Astrocyte of the cerebellum (primary cell): Measurements from ENCODE around the gene DUOXA1.

Experiments used
- DNase-seq: peaks from one replicate; pipeline ENCODE4 v3.0.0-alpha.2; 2011; ENCODE audit warnings: low read depth
- H3K4me3 ChIP-seq: 2 replicates; pipeline ENCODE4 v1.5.1; 2011; ENCODE audit warnings: mild to moderate bottlenecking, low read depth, low read length, moderate library complexity
- in situ Hi-C: cut with HindIII; loops from 2 replicates; pipeline ENCODE4 v1.10.0; 2017; ENCODE audit warnings: low sequenced_read_pairs
- TF ChIP-seq, protein P1 (sequence below): IDR thresholded peaks from 2 replicates; pipeline ENCODE4 v1.5.1; 2012; ENCODE audit warnings: low read length, low read depth, moderate library complexity, mild to moderate bottlenecking; ENCODE audit errors: missing control alignments

Gene DUOXA1

DNA sequence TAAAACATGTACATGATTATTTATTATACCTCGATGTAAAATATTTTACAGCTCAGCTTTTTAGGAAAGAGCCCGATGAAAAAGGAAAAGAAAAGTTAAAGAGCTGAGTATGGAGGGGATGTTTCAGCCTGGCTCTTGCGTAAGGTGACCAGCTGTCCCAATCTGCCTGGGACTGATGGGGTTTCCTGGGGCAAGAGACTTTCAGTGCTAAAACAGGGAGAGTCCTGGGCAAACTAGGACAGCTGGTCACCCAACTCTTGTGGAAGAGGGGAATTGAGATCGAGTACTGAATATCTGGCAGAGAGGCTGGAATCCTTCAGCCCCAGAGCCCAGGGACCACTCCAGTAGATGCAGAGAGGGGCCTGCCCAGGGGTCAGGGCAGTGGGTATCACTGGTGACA lies 36.7 kb downstream of the DUOXA1 start:
- H3K4me3 ChIP-seq, result no peak overlapping the region
- TF ChIP-seq, protein P1, sequence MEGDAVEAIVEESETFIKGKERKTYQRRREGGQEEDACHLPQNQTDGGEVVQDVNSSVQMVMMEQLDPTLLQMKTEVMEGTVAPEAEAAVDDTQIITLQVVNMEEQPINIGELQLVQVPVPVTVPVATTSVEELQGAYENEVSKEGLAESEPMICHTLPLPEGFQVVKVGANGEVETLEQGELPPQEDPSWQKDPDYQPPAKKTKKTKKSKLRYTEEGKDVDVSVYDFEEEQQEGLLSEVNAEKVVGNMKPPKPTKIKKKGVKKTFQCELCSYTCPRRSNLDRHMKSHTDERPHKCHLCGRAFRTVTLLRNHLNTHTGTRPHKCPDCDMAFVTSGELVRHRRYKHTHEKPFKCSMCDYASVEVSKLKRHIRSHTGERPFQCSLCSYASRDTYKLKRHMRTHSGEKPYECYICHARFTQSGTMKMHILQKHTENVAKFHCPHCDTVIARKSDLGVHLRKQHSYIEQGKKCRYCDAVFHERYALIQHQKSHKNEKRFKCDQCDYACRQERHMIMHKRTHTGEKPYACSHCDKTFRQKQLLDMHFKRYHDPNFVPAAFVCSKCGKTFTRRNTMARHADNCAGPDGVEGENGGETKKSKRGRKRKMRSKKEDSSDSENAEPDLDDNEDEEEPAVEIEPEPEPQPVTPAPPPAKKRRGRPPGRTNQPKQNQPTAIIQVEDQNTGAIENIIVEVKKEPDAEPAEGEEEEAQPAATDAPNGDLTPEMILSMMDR, result no peak
- no peak for DNase-seq
- in situ Hi-C loops, result no loop called here

DNA sequence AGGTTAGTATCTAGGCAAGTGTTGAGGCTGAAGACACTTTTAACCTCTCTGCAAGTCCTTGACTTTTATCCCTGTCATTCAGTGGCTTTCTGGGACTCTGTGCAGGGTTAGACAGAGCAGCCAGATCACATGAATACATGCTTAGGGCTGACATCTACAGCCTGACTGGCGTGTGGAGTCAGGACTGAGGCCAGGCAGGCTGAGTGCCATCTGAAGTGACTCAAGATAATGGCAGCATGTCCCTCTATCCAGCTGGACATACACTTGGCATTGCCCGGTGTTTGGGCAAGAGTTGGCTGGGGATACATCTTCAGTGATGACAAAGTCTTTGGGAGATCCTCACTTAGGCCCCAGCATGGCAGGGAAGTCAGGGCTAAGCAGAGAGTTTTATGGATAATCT lies 38.1 kb downstream of the DUOXA1 start:
- in situ Hi-C loops, result no loop called here
- no peak overlapping the region for H3K4me3 ChIP-seq
- TF ChIP-seq, protein P1, result no peak
- DNase-seq, result no peak

DNA sequence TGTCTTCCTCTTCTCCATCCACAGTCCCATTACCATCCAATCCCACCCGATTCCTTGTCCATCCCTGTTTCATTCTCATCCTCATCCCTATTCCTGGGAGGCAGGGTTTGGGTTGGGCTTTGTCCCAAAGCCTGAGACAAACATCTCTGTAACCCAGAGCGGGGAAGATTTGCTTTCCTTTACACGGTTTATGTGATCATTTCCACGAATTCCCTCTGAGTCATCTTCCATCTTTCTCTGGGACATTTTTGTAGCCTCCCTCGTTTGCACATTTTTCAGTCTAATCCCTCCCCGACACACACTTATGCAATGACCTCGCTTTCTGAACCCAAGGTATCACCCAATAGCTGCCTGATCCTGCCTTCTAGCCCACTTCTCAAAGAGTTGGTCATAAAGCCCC lies 38.5 kb downstream of the DUOXA1 start:
- TF ChIP-seq, protein P1, result no peak
- H3K4me3 ChIP-seq, result no peak overlapping the region
- in situ Hi-C loops, result no loop called here
- DNase-seq, result no peak

DNA sequence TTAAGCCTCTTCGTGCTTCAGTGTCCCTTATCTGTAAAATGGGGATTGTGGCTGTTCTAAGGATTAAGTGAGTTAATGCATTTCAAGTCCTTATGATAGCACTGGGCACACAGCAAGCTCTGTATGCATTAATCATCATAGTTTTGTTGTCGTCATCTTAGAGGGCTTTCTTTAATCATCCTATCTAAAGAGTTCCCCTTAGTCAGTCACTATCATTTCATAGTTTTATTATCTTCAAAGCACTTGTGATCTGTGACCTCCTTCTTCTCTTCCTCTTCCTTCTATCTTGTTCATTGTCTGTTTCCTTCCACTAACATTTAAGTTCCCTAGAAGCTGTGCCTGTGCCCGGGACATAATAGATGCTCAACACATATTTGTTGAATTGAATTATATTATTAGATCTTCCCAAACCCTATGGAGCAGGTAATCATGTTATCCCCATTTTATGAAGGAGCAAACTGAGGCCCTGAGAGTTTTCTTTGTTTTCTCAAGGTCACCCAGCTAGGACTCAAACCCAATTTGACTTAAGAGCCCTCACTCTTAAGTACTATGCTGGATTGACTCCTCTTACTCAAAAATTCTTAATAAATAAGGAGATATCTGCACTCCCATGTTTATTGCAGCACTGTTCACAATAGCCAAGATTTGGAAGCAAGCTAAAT lies 39.8 kb downstream of the DUOXA1 start:
- TF ChIP-seq, protein P1, result no peak
- in situ Hi-C loops, result no loop called here
- no peak overlapping the region for H3K4me3 ChIP-seq
- DNase-seq, result no peak

DNA sequence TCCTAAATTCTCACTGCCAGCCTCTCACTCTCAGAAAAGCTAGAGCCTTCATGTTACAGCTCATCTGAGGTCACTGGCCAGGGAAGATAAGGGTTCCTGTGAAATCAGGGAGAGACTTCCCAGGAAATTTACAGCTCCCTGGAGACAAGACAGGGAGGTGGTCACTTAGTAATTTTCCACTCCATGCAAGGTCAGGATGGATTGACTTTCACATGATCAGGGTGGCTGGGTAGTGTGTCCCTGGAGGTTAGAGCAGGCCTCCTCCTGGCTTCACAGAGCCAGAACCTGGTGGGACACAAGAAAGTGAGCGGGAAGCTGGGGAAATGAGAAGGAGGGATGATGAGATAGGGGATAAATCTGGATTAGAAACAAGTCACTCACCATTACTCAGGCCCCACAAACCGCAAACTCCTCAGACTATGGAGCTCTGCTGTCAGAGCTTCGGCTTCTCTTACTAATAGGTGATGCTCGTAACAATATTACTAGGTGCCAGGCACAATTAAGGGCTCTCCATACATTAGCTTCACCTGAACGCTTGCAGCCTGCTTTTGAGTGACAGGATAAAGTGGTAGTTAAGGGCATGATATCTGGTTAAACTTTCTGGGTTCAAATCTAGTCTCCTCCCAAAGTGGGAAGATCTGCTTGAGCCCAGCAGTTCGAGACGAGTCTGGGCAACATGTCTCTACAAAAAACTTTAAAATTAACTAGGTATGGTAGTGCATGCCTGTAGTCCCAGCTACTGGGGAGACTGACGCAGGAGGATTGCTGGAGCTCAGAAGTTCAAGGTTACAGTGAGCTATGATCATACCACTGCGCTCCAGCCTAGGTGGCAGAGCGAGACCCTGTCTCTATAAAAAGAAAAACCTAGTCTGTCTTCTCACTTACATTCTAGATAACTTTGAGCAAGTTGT lies 40.6 kb downstream of the DUOXA1 start:
- no peak overlapping the region for H3K4me3 ChIP-seq
- TF ChIP-seq, protein P1, result no peak
- in situ Hi-C loops, result no loop called here
- DNase-seq, result no peak

DNA sequence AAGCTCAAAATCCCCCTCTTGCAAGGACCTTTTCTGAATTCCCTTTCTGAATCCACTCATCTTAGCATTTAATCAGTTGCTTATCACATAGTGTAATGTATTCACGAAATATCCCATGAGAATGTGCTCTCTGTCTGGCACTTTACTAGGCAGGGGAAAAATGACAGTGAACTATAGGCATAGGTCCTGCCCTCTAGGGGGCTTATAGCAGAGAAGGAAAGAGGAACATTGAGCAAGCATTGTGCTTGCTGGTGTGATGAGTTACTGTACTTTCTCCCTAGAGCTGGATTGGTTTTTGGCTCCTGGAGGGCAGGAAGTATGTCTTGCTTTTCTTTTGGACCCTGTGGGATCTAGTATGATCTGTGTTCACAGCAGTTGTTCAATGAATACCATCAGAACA lies 42.2 kb downstream of the DUOXA1 start:
- TF ChIP-seq, protein P1, result no peak
- in situ Hi-C loops, result no loop called here
- H3K4me3 ChIP-seq, result no peak overlapping the region
- no peak for DNase-seq
